H4 (cell line): ENCODE results near the gene TMEM131L. TPM values are rescaled to one million over a fixed set of nuclear protein-coding genes. Genes with fewer than 3 reads are reported as not detected.

Source experiments
- total RNA-seq: library from RNA; depleted of rRNA; stranded (reverse); fragments of >200 nt; shearing (Covaris generic); gene quantifications from 2 replicates; pipeline ENCODE4 v1.2.3, GENCODE V29; 2014; rRNA removed

TMEM131L gene
- total RNA-seq, 1 experiment from 2014 or later: 14.2 TPM

Other genes with a start within 250 kb of the TMEM131L start
- gene MND1, start 121.7 kb upstream of the TMEM131L start, total RNA-seq: 13.4 and 25.3 TPM in 2 replicates
- not detected in 2 replicates for gene TLR2, start 217.9 kb downstream of the TMEM131L start, total RNA-seq